HG03575 (cell line): ENCODE results near the gene SIGLEC11.
"Not testable (repeated sequence)": the region's sequence is repeated elsewhere in the genome, so short reads cannot be mapped to it uniquely, and the experiment has no call there.

Source experiments
- ATAC-seq: cut with Tn5 transposase; IDR thresholded peaks from one replicate; pipeline ENCODE4 v1.9.1; 2021; ENCODE audit not compliant: unreplicated experiment, insufficient number of reproducible peaks, low FRiP score; ENCODE audit errors: extremely low read depth

The SIGLEC11 gene

DNA sequence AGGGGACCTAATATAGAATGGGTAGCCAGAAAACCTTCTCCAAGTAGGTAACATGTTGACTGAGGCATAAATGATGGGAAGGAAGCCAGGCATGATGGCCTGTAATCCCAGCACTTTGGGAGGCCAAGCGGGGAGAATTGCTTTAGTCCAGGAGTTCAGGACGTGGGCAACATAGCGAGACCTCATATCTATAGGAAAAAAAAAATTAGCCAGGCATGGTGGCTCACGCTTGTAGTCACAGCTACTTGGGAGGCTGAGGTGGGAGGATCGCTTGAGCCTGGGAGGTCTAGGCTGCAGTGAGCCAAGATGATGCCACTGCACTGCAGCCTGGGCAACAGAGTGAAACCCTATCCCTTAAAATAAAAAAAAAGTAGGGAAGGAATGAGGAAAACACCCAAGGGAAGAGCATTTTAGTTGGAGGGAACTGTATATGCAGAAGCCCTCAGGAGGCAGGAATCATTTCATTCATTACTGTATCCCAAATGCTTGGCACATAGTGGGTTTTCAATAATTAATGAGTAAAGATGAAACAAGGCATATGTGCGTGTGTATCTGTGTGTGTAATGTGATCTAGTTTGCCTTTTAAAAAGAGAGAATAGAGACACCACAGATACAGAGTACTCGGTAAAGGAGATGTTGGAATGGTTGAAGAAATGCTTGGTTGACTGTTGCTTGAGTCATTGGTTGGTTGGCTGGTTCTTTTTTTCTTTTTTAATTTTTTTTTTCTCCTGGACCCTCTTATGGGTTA is 29.5 kb downstream of the SIGLEC11 start:
- ATAC-seq = no peak

DNA sequence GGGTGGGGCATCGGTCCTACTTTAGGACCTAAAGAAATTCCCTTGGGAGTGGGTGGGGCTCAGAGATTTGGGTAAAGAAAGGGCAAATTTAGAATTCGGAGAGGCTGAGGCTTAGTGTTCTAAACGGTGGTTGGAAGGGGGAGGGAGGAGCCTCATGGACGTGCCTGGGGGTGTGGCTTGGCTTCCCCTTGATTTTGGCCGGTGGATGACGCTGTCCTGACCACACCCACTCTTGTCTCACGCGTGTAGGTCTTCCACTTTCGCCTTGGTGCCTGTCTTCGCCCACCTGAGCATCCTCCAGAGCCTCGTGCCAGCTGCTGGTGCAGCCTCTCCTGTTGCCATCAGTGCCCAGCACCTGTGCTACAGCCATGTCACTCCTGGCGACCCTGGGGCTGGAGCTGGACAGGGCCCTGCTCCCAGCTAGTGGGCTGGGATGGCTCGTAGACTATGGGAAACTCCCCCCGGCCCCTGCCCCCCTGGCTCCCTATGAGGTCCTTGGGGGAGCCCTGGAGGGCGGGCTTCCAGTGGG is 30.4 kb downstream of the SIGLEC11 start:
- no peak for ATAC-seq

GRCh38 chr19:49929611-49930482 is 31.1 kb downstream of the SIGLEC11 start:
- ATAC-seq = peak; percentile 27

- peak; percentile 17 for ATAC-seq
These were observed 31.8 kb downstream of the SIGLEC11 start, which contains the start of the genes ATF5 and NUP62 for GRCh38 chr19:49929121-49929610. ATF5 (plus strand) TSS chr19:49929205; CDS start chr19:49930851, 1,646 bp downstream. NUP62 (minus strand) TSS chr19:49929504; CDS start chr19:49909807, 19,697 bp downstream.

DNA sequence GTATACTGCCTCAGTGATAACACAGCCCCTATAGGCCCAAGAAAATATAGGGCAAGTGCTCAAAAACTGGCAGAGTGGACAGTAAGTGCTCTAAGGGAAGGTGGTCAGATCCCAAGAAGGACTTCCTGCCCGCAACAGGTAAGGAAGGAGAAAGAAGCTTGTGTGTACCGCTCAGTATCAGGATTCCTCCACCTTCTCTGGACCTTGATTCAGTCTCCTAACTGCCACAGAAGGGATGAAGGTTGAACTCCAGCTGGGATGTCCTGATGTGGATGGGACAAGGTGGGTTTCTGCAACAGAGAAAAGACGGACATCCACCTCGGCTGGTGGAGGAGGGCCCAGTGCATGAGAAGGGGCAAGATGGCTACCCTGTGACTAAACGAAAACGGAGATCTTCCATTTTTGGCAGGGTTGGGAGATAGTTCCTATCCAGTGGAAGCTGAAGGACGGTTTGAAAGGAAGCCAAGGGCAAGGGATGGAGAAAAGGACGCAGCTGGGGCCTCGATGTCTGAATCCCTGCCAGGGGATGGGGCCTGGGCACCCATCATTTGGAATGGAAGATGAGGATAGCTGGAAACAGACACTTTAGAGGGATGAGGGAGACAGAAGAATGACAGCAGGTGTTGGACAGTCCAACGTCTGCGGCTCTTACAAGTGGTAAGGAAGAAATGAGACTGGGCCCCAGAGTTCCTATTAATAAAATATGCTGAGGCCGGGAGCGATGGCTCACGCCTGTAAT is 33.3 kb downstream of the SIGLEC11 start:
- no peak for ATAC-seq

DNA sequence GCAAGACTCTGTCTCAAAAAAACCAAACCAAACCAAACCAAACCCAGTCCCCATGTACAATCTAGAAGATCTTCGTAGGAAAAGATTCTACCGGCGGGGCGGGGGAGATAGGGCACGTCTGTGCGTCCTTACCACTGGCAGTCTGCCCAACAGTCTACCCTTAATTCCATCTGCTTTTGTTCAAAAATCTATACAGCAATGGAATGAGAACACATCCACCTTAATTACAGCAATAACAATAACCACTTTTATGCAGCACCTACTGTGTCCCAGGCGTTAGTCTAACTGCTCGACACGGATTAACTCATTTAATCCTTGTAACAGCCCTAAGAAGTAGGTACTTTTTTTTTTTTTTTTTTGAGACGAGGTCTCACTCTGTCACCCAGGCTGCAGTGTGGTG is 34.5 kb downstream of the SIGLEC11 start:
- no peak for ATAC-seq

- ATAC-seq = no peak
These were observed 35.5 kb downstream of the SIGLEC11 start for GRCh38 chr19:49925486-49925885.

GRCh38 chr19:49924881-49925210 is 36.1 kb downstream of the SIGLEC11 start:
- ATAC-seq = not testable (repeated sequence)

DNA sequence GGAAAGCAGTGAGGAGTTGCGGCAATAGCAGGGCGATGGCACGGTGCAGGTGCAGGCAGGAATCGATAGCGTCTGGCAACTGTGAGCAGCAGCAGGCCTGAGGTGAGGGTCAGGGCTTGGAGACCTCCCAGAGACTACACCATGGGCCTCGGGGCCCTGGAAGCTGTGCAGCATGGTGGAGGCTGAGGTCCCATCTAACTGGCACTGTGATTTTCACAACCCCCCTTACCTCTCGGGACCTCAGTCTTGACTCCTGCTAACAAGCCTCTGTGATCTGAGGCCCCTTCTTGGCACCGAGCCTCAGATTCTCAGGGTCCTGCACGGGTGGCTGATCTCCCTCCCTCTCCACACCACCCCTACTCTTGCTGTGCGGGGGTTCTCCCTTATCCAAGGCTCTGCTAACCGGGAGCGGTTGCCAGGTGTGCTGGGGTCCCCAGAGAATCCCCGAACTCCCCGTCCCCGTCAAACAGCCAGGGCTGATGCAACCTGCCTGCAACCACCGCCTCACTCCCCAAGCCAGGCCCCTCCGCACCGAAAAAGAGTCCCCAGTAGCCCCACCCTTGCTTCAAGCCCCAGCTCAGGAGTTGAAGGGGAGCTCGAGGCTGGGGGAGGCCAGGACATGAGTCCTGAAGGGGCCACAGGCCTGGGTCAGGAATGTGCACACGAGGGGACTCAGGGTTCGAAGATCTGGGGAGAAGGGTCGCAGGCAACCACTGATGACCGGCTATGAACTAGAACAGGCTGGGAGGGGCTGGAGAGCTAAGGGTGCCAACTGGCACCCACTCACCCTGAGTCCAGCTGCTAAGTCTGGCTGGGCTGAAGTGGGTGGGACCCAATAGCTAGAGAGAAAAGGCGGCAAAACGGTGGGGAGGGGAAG is 36.7 kb downstream of the SIGLEC11 start:
- ATAC-seq = no peak

- no peak for ATAC-seq
These were observed 37.6 kb downstream of the SIGLEC11 start for GRCh38 chr19:49923055-49924003.

DNA sequence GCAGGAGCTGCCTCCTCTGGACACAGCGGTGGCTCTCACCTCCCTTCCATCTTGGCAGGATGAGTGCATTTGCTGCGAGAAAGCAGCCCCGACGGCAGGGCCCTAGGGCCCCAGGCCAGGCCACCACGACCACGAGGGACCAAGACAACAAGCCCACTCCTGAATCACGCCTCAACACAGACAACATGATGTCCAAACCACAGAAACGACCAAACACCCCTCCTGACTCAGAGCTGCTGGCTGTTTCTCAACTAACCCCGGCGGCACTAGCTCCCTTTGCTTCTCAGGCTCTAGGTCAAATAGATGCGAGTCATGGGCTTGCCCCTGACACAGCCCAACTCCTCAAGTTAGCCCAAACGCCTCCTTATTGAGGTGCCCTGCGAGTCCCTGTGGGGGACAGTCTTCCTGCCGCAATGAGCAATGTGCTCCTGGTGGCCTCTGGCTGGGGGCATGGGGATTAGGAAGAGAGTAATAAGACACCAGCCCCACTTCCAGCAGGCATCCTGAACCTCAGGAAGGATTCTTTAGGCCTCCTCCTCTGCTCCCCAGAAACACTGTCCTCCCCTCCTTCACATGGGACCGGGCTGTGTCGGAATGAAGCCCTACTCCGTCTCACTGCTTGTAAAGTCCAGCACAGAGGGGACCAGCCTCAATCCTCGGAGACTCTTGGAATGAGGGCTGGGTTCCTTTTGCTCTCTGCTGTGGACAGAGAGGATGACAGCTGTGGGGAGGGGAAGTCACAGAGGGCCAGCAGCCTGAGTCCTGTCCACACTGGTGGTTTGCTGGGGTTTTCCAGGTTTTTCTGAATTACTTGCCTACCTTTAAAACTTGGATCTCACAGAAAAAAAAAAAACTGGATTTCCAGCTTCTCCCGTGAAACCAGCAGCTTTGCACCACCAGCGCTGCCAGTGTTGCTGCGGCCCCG is 38.8 kb downstream of the SIGLEC11 start:
- no peak for ATAC-seq

DNA sequence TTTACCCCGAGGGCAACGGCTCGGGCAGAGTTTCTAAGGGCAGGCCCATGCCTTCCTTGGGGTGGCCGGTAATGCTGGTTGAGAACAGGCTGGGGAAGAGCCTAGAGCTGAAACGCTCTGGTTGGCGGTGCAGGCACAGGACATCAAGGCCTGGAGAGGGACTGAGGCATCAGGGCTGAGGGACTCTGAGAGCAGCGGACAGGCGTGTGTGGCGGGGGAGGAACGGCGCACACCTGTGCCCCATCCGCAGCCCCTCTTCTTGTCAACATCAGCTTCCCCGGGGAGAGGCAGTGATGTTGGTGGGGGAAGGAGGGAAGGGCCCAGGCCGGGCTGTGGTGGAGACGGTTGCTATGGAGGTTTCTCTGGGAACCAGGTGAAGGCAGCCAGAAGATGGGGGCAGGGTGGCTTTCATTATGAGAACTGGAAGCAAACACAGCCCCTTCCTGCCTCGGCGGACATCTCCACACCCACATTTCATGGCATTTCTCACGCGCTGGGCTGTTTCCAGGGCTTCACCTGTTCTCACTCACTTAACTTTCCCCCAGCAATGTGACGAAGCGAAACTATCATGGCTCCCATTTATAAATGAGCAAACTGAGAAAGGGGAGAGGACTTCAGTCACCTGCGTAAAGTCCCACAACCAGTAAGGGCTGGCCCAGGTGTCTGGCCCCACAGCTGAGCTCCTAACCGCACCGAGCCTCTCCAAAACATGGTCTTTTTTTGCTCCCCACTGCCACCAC is 40.2 kb downstream of the SIGLEC11 start:
- ATAC-seq = no peak

DNA sequence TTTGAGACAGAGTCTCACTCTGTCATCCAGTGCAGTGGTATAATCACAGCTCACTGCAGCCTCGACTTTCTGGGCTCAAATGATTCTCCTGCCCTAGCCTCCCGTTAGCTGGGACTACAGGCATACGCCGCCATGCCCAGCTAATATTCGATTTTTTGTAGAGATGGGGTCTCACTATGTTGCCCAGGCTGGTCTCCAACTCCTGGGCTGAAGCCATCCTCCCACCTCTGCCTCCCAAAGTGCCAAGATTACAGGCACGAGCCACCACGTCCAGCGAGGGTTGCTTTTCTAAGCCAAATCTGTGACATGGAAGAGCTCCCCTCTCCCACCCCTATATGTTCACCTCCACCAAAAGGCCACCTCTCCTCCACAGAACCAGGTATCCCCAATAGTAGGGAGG is 42.9 kb downstream of the SIGLEC11 start:
- ATAC-seq = no peak

DNA sequence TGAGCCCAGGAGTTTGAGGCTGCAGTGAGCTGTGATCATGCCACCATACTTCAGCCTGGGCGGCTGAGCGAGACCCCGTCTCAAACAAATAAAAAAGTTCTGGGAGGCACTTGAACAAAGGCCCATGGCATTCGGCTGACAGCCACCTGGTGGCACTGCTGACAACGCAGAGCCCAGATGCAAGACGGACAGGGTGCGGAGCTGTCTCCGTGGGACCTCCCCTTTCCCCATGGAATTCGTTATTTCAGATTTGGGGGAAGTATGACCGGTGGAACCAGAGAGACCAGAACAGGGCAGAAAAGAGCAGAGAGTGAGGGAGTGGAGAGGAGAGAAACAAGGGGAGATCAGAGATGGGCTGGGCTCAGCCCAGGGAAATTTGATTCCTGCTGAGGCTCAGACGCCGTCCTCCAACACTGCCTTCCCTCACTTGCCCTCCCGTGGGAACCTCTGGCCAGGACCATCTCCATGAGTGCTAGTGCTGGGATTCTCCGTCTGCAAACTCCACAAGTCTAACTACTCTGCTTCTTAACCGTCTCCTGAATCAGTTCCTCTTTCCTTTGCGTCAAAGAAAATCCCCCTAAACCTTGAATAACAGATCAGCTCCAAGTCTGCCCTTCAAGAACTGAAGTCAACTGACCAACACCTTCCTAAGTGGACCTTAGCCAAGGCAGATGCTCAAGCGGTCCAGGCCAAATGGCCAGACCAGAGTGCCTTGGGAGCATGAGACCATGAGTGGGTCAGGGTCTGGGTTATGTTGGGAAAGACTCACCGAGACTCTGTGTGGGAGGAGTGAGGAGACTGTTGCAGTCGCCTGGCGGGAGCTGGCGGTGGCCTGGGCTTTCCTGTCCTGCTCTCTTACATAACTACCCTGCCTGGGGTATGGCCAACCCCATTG is 43.9 kb downstream of the SIGLEC11 start:
- ATAC-seq = no peak

DNA sequence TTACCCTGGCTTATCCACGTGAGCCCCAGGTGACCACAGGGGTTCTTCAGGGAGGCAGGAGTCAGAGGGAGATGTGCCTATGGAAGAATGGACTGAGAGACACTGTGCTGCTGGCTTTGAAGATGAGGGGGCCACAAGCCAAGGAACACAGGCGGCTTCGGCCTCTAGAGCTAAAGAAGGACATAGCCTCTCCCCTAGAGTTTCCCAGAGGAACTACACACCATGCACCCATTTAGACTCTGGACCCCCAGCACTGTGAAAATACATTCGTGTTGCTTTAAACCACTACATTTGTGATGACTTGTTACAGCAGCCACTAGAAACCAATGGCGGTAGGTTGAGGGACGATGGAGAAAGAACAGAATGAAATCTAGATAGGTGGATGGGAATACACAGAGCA is 45.7 kb downstream of the SIGLEC11 start:
- no peak for ATAC-seq
